ENCODE measurements around the gene SQOR.
"Not testable (repeated sequence)": the region's sequence is repeated elsewhere in the genome, so short reads cannot be mapped to it uniquely, and the experiment has no call there.

The SQOR gene

GRCh38 chr15:45635191-45635638 is 386 bp downstream of the SQOR start:
- peak; percentile 51 to 57 for ATAC-seq

- no peak for ATAC-seq
Observed at GRCh38 chr15:45635763-45636292, 999 bp downstream of the SQOR start.

GRCh38 chr15:45637141-45637540 is 2.3 kb downstream of the SQOR start:
- peak; percentile 0 to 2 for ATAC-seq

- ATAC-seq, result peak; percentile 78
Observed at GRCh38 chr15:45637552-45638033, 2.8 kb downstream of the SQOR start.

- ATAC-seq, result no peak
Observed at GRCh38 chr15:45640616-45641015, 5.8 kb downstream of the SQOR start.

- no peak for ATAC-seq
Observed at GRCh38 chr15:45641374-45641781, 6.5 kb downstream of the SQOR start.

- no peak for ATAC-seq
Observed at GRCh38 chr15:45641999-45642932, 7.4 kb downstream of the SQOR start.

- ATAC-seq, result peak in 1 of 2 donors; percentile 21
Observed at GRCh38 chr15:45644437-45644836, 9.6 kb downstream of the SQOR start.

- ATAC-seq, result peak; percentile 42 to 61
Observed at GRCh38 chr15:45645026-45645980, 10.5 kb downstream of the SQOR start.

- ATAC-seq, result no peak
Observed at GRCh38 chr15:45646220-45646619, 11.4 kb downstream of the SQOR start.

- no peak for ATAC-seq
Observed at GRCh38 chr15:45647828-45648227, 13.0 kb downstream of the SQOR start.

GRCh38 chr15:45648521-45649200 is 13.8 kb downstream of the SQOR start:
- ATAC-seq, result peak; percentile 24 to 25

- ATAC-seq, result not testable (repeated sequence)
Observed at GRCh38 chr15:45650007-45650406, 15.2 kb downstream of the SQOR start.

GRCh38 chr15:45650889-45651525 is 16.2 kb downstream of the SQOR start:
- ATAC-seq, result no peak

GRCh38 chr15:45653702-45654424 is 19.0 kb downstream of the SQOR start:
- ATAC-seq, result no peak

- no peak for ATAC-seq
Observed at GRCh38 chr15:45654749-45655148, 19.9 kb downstream of the SQOR start.

GRCh38 chr15:45657254-45657653 is 22.4 kb downstream of the SQOR start:
- no peak for ATAC-seq

GRCh38 chr15:45657764-45658545 is 23.1 kb downstream of the SQOR start:
- no peak for ATAC-seq

GRCh38 chr15:45660231-45660979 is 25.6 kb downstream of the SQOR start:
- no peak for ATAC-seq
